PC-9 (cell line): Measurements from ENCODE around the gene VSIG10L. TPM values are rescaled to one million over a fixed set of nuclear protein-coding genes. Genes with fewer than 3 reads are reported as not detected.

Source experiments
- BruUV-seq: library from RNA; stranded (reverse); fragments of 400-500 nt; replicated peaks from 2 replicates; lab custom pipeline; 2021; lab: Mats Ljungman, UMichigan
- CTCF ChIA-PET: fragments of 300-600 bp; sonication (Branson Sonifier 250); formaldehyde crosslinking; loops from one replicate; lab custom pipeline; 2022; ENCODE audit warnings: antibody characterized with exemption; lab: Charles Lee
- POLR2A ChIA-PET: fragments of 300-600 bp; sonication (Branson Sonifier 250); formaldehyde crosslinking; loops from one replicate; lab custom pipeline; 2022; ENCODE audit warnings: antibody characterized with exemption; ENCODE audit not compliant: unreplicated experiment; lab: Charles Lee
- DNase-seq, 2 experiments: peaks; one replicate each; pipeline versions ENCODE4 v3.0.0 to v3.0.0-alpha.2; 2015 to 2022; ENCODE audit warnings: mixed read lengths in 1 of 2
- H2AFZ ChIP-seq: fragments of 200-600 bp; sonication (generic); 2 replicates; pipeline ENCODE4 v1.8.1; 2017; ENCODE audit warnings: antibody characterized with exemption
- H3F3A ChIP-seq: fragments of 200-600 bp; sonication (generic); 2 replicates; pipeline ENCODE4 v1.8.1; 2017; ENCODE audit warnings: antibody characterized with exemption, mild to moderate bottlenecking, low read depth; ENCODE audit not compliant: insufficient read depth
- H3K27ac ChIP-seq: fragments of 200-600 bp; sonication (generic); 2 replicates; pipeline ENCODE4 v1.6.1; 2016; ENCODE audit warnings: mixed run types
- H3K27me3 ChIP-seq: fragments of 200-600 bp; sonication (generic); 2 replicates; pipeline ENCODE4 v1.6.1; 2016; ENCODE audit warnings: low read depth, mixed run types; ENCODE audit not compliant: insufficient read depth
- H3K36me3 ChIP-seq: fragments of 200-600 bp; sonication (generic); 2 replicates; pipeline ENCODE4 v1.6.1; 2016; ENCODE audit warnings: low read depth, mixed run types
- H3K4me1 ChIP-seq: fragments of 200-600 bp; sonication (generic); replicated peaks from 2 replicates; pipeline ENCODE4 v1.6.1; 2016; ENCODE audit warnings: mixed run types; ENCODE audit not compliant: insufficient read depth
- H3K4me2 ChIP-seq: fragments of 200-600 bp; sonication (generic); 2 replicates; pipeline ENCODE4 v1.6.1; 2017; ENCODE audit warnings: mixed run types
- H3K4me3 ChIP-seq: fragments of 200-600 bp; sonication (generic); 2 replicates; pipeline ENCODE4 v1.6.1; 2016; ENCODE audit warnings: mixed run types
- H3K79me2 ChIP-seq: fragments of 200-600 bp; sonication (generic); 2 replicates; pipeline ENCODE4 v1.6.1; 2017; ENCODE audit warnings: low read depth, mixed run types
- H3K9me2 ChIP-seq: fragments of 200-600 bp; sonication (generic); 2 replicates; pipeline ENCODE4 v1.8.1; 2017; ENCODE audit warnings: mild to moderate bottlenecking; ENCODE audit not compliant: insufficient read depth
- H3K9me3 ChIP-seq: fragments of 200-600 bp; sonication (generic); 2 replicates; pipeline ENCODE4 v1.8.1; 2016; ENCODE audit warnings: low read depth; ENCODE audit not compliant: insufficient read depth
- H4K20me1 ChIP-seq: fragments of 200-600 bp; sonication (generic); 2 replicates; pipeline ENCODE4 v1.8.1; 2017; ENCODE audit not compliant: insufficient read depth
- EZH2 ChIP-seq: fragments of 200-600 bp; sonication (generic); IDR thresholded peaks from 2 replicates; pipeline ENCODE4 v1.8.0; 2017; ENCODE audit warnings: antibody characterized with exemption, low read depth
- intact Hi-C: fragments of 100-400 bp; cut with micrococcal nuclease; formaldehyde crosslinking; loops from one replicate; pipeline ENCODE4 v1.10.0; 2022; ENCODE audit not compliant: unreplicated experiment
- total RNA-seq: library from RNA; stranded (reverse); gene quantifications from 2 replicates; pipeline ENCODE4 v1.2.3, GENCODE V29; 2021
- TF ChIP-seq, protein P1 (sequence below): fragments of 200-600 bp; sonication (generic); conservative IDR thresholded peaks from 2 replicates; pipeline ENCODE4 v1.6.1; 2017; ENCODE audit warnings: mixed run types, antibody characterized with exemption, mild to moderate bottlenecking, moderate library complexity

Gene VSIG10L
- total RNA-seq, 1 experiment from 2014 or later = 2.8 TPM

DNA sequence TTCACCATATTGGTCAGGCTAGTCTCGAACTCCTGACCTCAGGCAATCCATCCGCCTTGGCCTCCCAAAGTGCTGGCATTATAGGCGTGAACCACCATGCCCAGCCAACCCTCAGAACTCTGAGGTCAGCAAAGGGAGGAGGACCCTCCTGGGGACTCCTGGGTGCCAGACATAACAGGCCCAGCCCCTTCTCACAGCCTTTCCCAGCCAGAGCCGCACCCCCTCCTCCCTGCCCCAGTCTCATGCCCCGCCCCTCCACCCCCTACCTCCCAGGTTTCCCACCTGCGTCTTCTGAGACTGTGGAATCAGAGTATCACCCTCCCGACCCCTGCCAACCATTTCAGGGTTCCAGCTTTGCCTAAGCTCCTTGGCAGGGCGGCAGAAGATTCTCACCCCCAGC, 25.3 kb downstream of the VSIG10L start:
- Histone ChIP-seq H3K4me3 (no peak overlapping the region), H3K4me1 (no peaks in the 10 kb centered on the region), H3K27ac (no peak overlapping the region), H3K36me3 (no peaks in the 10 kb centered on the region), H3K79me2 (no peaks in the 10 kb centered on the region), H3K4me2 (no peak overlapping the region), H3K27me3 (peaks cover 74% of the 10 kb centered on the region), H2AFZ (no peak overlapping the region), H4K20me1 (no peaks in the 10 kb centered on the region), H3K9me3 (no peaks in the 10 kb centered on the region), H3K9me2 (no peaks in the 10 kb centered on the region), H3F3A (no peaks in the 10 kb centered on the region)
- intact Hi-C loops = no loop called here
- CTCF ChIA-PET = no interaction called here
- DNase-seq = no peak
- TF ChIP-seq EZH2 = no peak
- TF ChIP-seq, protein P1, sequence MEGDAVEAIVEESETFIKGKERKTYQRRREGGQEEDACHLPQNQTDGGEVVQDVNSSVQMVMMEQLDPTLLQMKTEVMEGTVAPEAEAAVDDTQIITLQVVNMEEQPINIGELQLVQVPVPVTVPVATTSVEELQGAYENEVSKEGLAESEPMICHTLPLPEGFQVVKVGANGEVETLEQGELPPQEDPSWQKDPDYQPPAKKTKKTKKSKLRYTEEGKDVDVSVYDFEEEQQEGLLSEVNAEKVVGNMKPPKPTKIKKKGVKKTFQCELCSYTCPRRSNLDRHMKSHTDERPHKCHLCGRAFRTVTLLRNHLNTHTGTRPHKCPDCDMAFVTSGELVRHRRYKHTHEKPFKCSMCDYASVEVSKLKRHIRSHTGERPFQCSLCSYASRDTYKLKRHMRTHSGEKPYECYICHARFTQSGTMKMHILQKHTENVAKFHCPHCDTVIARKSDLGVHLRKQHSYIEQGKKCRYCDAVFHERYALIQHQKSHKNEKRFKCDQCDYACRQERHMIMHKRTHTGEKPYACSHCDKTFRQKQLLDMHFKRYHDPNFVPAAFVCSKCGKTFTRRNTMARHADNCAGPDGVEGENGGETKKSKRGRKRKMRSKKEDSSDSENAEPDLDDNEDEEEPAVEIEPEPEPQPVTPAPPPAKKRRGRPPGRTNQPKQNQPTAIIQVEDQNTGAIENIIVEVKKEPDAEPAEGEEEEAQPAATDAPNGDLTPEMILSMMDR = no peak
- BruUV-seq = no TSS peak
- POLR2A ChIA-PET = no interaction called here

DNA sequence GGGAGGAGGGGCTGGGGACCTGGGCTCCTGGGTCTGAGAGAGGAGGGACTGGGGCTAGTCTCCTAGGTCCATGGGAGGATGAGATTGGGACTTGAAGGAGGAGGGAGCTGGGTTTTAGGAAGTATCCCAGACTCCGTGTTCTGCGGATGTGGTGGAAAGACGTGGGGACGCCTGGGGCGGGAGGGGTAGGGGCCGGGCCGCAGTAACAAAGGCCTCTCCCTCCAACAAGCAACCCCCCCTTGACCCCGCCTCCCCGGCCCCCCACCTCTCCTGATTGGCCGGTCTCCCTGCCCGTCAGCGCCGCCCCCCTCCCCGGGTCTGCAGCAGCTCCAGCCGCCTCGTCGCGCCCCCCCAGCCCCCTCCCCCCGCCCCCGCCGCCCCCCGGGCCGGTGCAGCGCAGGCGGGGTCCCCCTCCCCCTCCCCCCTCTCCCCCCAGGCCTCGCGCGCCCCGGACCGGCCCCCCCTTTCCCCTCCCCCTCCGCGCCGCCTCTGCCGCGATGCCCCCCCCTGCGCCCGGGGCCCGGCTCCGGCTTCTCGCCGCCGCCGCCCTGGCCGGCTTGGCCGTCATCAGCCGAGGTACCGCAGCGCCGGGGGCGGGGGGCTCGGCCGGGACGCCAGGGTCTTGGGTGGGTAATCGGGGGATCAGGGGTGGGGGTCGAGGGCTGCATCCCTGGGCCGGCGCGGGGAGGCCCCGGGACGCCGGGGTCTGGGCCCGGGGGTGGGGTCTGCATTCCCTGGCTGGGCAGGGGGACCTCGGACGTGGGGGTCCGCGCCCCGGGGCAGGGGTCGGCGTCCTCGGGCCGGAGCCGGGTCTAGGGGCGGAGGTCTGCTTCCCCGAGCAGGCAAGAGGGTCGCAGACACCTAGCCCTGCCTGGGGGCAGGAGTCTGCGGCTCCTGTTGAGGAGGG, 30.3 kb downstream of the VSIG10L start, which contains the start of gene IGLON5:
Gene IGLON5 (plus strand): TSS at position 294 of the 907 bp plus-strand sequence. CDS start 204 bp downstream, at position 498.
- Histone ChIP-seq H3K4me3 (no peak within 1 kb of the TSS), H3K4me1 (no peaks in the 10 kb centered on the region), H3K79me2 (no peaks in the 10 kb centered on the region), H3K36me3 (no peaks in the 10 kb centered on the region), H3F3A (no peaks in the 10 kb centered on the region), H3K9me3 (no peaks in the 10 kb centered on the region; the same call in 1 of the 2 replicates), H4K20me1 (0 out of 2 replicates have a peak, but pooled peaks cover 5% of the 10 kb centered on the region), H2AFZ (no peak within 1 kb of the TSS), H3K27me3 (peaks cover 63% of the 10 kb centered on the region), H3K9me2 (no peaks in the 10 kb centered on the region; the same call in 1 of the 2 replicates), H3K4me2 (no peak within 1 kb of the TSS), H3K27ac (no peak within 1 kb of the TSS)
- CTCF ChIA-PET = no interaction called here
- no peak for DNase-seq
- BruUV-seq = no TSS peak
- intact Hi-C loops = no loop called here
- POLR2A ChIA-PET = no interaction called here
- TF ChIP-seq EZH2 = no peak
- TF ChIP-seq, protein P1 = no peak

DNA sequence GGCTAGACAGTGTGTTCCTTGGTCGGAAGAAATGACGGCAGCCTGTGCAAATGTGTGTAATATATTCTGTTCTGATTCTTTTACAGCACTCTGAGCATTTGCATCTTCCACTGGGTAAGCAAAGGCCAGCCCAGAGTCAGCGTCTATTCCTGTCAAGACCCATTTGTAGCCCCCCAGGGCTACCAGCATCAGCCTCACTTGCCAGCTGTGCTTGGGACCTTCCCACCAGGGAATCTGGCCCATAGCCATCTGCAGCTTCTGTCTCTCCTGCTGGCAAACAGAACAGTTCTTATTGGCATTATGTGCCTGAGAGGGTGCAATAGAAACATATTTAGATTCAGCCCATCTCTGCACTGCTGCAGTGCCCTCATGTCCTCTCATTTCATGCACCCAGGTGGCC, 36.5 kb downstream of the VSIG10L start:
- Histone ChIP-seq H3K4me3 (no peak overlapping the region), H4K20me1 (0 out of 2 replicates have a peak, but pooled peaks cover 5% of the 10 kb centered on the region), H3K9me2 (no peaks in the 10 kb centered on the region; the same call in 1 of the 2 replicates), H3K9me3 (peaks cover 4% of the 10 kb centered on the region; the same call in 1 of the 2 replicates), H3F3A (no peaks in the 10 kb centered on the region), H3K27ac (no peak overlapping the region), H3K4me1 (no peaks in the 10 kb centered on the region), H3K36me3 (no peaks in the 10 kb centered on the region), H3K27me3 (peaks cover 66% of the 10 kb centered on the region), H3K4me2 (no peak overlapping the region), H2AFZ (no peak overlapping the region), H3K79me2 (no peaks in the 10 kb centered on the region)
- CTCF ChIA-PET = no interaction called here
- intact Hi-C loops = no loop called here
- TF ChIP-seq EZH2 = no peak
- TF ChIP-seq, protein P1 = no peak
- DNase-seq = no peak
- BruUV-seq = no TSS peak
- POLR2A ChIA-PET = no interaction called here
